Colonic mucosa (tissue), 4 donors: ENCODE measurements around the gene PDE4D. TPM values are rescaled to one million over a fixed set of nuclear protein-coding genes. Genes with fewer than 3 reads are reported as not detected.

Experiments
- DNase-seq: peaks from one replicate; pipeline ENCODE4 v3.0.0-alpha.2; 2020
- H3K27ac ChIP-seq: fragments of 200-600 bp; one replicate; pipeline ENCODE4 v1.8.0; 2021
- H3K27me3 ChIP-seq: fragments of 200-600 bp; one replicate; pipeline ENCODE4 v1.8.0; 2021
- H3K36me3 ChIP-seq: fragments of 200-600 bp; one replicate; pipeline ENCODE4 v1.8.0; 2021
- H3K4me1 ChIP-seq: fragments of 200-600 bp; one replicate; pipeline ENCODE4 v1.8.0; 2021; ENCODE audit warnings: mild to moderate bottlenecking
- H3K4me3 ChIP-seq: fragments of 200-600 bp; one replicate; pipeline ENCODE4 v1.8.0; 2021
- H3K9ac ChIP-seq, 2 donors: one replicate each; pipeline ENCODE4 v1.7.0; 2013; ENCODE audit warnings: control low read depth in 2 of 2, low read depth in 2 of 2, low read length in 2 of 2
- H3K9me3 ChIP-seq: fragments of 200-600 bp; one replicate; pipeline ENCODE4 v1.8.0; 2021
- intact Hi-C: fragments of 100-400 bp; cut with DNase I; formaldehyde crosslinking; loops from one replicate; pipeline ENCODE4 v1.14.1; 2022
- total RNA-seq, 2 donors: library from RNA; stranded (reverse); fragmentation: NEBNext Ultra II Directional in 1 of 2; extraction: Animal tissue kit (Norgen Biotek cat#: 25700) in 1 of 2; gene quantifications; one replicate each; pipeline ENCODE4 v1.2.1, GENCODE V29; 2021
- TF ChIP-seq, protein P1 (sequence below): fragments of 200-600 bp; IDR thresholded peaks from one replicate; pipeline ENCODE4 v1.8.0; 2022; ENCODE audit warnings: antibody characterized with exemption, mild to moderate bottlenecking
- donor health status: healthy.
- donor health status: DM: no; HTN: no; CAD: no.
- donor health status: DM: no; HTN: no; CAD: no.

PDE4D gene
- total RNA-seq, 2 donors from 2014 or later: 23.1 to 53.7 TPM

DNA sequence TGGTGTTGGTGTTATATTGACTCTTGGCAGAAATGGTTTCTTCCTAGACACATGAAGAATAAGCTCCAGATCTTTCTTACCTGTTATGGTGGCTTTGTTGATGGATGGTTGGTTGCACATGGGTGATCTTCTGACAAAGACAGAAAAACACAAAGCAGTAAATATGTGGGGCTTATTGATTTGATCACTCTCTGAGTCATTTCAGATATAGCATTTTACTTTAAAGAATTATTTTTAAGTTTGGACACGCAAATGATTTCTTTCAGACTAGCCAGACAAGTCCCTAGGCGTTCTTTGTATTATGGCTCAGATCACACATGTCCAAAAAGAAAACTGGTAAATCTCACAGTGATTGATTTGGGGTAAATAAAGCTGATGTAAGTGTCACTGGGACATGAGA is 713.0 kb downstream of the PDE4D start:
- Histone ChIP-seq H3K27ac (no peak overlapping the region), H3K9ac (no peak overlapping the region), H3K27me3 (no peaks in the 10 kb centered on the region), H3K4me1 (no peaks in the 10 kb centered on the region), H3K4me3 (no peak overlapping the region), H3K36me3 (no peaks in the 10 kb centered on the region), H3K9me3 (no peaks in the 10 kb centered on the region)
- intact Hi-C loops: loop anchor here (10.0 kb wide), 2 partner anchors 494 to 614 kb away; no protein-coding TSS in a partner anchor
- TF ChIP-seq, protein P1, sequence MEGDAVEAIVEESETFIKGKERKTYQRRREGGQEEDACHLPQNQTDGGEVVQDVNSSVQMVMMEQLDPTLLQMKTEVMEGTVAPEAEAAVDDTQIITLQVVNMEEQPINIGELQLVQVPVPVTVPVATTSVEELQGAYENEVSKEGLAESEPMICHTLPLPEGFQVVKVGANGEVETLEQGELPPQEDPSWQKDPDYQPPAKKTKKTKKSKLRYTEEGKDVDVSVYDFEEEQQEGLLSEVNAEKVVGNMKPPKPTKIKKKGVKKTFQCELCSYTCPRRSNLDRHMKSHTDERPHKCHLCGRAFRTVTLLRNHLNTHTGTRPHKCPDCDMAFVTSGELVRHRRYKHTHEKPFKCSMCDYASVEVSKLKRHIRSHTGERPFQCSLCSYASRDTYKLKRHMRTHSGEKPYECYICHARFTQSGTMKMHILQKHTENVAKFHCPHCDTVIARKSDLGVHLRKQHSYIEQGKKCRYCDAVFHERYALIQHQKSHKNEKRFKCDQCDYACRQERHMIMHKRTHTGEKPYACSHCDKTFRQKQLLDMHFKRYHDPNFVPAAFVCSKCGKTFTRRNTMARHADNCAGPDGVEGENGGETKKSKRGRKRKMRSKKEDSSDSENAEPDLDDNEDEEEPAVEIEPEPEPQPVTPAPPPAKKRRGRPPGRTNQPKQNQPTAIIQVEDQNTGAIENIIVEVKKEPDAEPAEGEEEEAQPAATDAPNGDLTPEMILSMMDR: no peak
- DNase-seq: no peak

DNA sequence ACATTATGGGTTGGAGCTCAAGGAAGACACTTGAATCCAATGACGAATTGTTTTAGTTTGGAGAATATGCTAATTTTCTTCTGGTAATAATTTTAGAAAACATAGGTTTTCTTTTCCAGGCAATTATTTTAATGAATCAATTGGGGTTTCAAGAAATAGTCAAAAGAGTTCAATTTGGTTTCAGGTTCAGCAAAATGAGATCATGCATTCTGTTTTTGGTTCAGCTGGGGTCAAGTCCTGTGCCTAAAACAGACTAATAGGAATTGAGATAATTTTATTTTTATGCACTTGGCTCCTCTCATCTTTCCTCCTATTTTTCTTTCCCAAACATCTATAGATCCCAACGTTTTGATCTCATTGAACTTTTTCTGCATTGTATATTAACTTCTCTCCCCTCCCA is 713.8 kb downstream of the PDE4D start:
- H3K4me1 ChIP-seq: no peaks in the 10 kb centered on the region
- no peak overlapping the region for H3K4me3 ChIP-seq
- intact Hi-C loops: loop anchor here (10.0 kb wide), 3 partner anchors 145 to 615 kb away; no protein-coding TSS in a partner anchor
- no peaks in the 10 kb centered on the region for H3K27me3 ChIP-seq
- no peaks in the 10 kb centered on the region for H3K9me3 ChIP-seq
- TF ChIP-seq, protein P1: no peak
- H3K9ac ChIP-seq: no peak overlapping the region
- no peaks in the 10 kb centered on the region for H3K36me3 ChIP-seq
- no peak overlapping the region for H3K27ac ChIP-seq
- DNase-seq: no peak

DNA sequence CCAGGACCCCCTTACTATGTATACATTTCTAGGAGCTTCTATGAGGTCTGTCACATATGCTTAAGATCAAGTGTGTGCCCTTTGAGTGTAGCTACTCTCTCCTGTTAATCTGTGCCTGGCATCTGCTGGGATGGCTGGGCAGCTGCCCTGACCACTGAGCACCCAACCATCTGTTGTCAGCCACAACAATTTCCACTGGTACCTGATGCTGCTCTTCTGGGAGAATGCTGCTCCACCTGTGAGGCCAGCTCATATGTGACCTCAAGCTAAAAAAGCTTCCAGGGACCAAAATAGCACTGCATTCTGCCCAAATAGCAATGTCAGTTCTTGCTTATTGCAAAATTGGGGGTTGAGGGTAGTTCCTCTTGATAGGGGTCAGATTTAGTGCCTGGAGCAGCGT is 715.0 kb downstream of the PDE4D start:
- DNase-seq: no peak
- Histone ChIP-seq H3K9me3 (no peaks in the 10 kb centered on the region), H3K4me1 (no peaks in the 10 kb centered on the region), H3K4me3 (no peak overlapping the region), H3K9ac (no peak overlapping the region), H3K27ac (no peak overlapping the region), H3K36me3 (no peaks in the 10 kb centered on the region), H3K27me3 (no peaks in the 10 kb centered on the region)
- intact Hi-C loops: loop anchor here (10.0 kb wide), 1 partner anchor 144 kb away; no protein-coding TSS in a partner anchor
- TF ChIP-seq, protein P1: no peak

DNA sequence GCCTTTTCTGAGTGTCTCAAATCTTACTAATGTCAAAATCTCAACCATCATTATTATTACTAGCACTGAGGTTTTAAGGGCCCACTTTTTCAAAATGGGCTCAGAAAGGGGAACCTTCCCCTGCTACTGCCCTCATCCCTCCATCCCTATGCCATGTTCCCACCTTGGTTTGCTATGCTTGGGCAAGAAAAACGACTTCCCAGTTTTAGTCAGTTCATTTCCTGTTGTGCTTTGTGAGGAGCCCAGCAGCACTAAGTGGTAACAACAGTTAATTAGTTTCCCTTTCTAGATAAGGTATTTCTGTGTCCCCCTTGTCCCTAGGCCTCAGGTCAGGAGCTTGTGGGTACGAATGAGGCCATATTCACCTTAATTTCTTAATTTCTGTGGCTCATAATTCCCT is 715.5 kb downstream of the PDE4D start:
- no peak for DNase-seq
- Histone ChIP-seq H3K27me3 (no peaks in the 10 kb centered on the region), H3K4me3 (no peak overlapping the region), H3K36me3 (no peaks in the 10 kb centered on the region), H3K9ac (no peak overlapping the region), H3K4me1 (no peaks in the 10 kb centered on the region), H3K27ac (no peak overlapping the region), H3K9me3 (no peaks in the 10 kb centered on the region)
- TF ChIP-seq, protein P1: no peak
- intact Hi-C loops: loop anchor here (10.0 kb wide), 1 partner anchor 143 kb away; no protein-coding TSS in a partner anchor

DNA sequence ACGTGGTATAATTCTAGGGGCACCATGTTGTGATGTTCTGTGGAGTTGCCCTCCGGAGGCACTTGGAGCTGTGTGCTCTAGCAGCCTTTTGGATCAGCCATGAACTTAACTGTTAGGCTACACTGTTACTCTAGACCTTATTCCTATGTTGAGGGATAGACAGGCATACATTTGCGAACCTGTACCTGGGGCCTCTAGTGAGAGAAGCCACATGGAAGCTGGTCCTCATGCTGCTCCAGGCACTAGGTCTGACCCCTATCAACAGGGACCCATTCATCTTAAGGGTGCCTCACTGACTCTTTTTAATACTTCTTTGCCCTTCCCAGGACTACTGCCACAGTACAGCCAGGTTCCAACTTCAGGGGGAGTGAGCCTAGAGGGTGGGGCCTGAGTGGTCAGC is 715.9 kb downstream of the PDE4D start:
- TF ChIP-seq, protein P1: no peak
- no peaks in the 10 kb centered on the region for H3K4me1 ChIP-seq
- H3K4me3 ChIP-seq: no peak overlapping the region
- no peaks in the 10 kb centered on the region for H3K27me3 ChIP-seq
- H3K36me3 ChIP-seq: no peaks in the 10 kb centered on the region
- no peak overlapping the region for H3K9ac ChIP-seq
- H3K9me3 ChIP-seq: no peaks in the 10 kb centered on the region
- DNase-seq: no peak
- intact Hi-C loops: loop anchor here (10.0 kb wide), 1 partner anchor 143 kb away; no protein-coding TSS in a partner anchor
- no peak overlapping the region for H3K27ac ChIP-seq
